Amygdala (tissue), 56 donors: ENCODE results near the gene NSF.
"Not testable (repeated sequence)": the region's sequence is repeated elsewhere in the genome, so short reads cannot be mapped to it uniquely, and the experiment has no call there.

Source experiments
- DNase-seq, 56 donors: peaks; one replicate each; lab custom pipeline; 2025; lab: John Stamatoyannopoulos, UW

NSF gene

GRCh38 chr17:46627452-46627851 is 37.0 kb downstream of the NSF start:
- DNase-seq: not testable (repeated sequence)

- DNase-seq: not testable (repeated sequence)
These were observed 38.4 kb downstream of the NSF start for GRCh38 chr17:46628753-46629436.

- DNase-seq: not testable (repeated sequence)
These were observed 41.7 kb downstream of the NSF start for GRCh38 chr17:46632146-46632545.

- not testable (repeated sequence) for DNase-seq
These were observed 44.4 kb downstream of the NSF start for GRCh38 chr17:46634844-46635243.

- not testable (repeated sequence) for DNase-seq
These were observed 51.6 kb downstream of the NSF start for GRCh38 chr17:46641861-46642656.

GRCh38 chr17:46647251-46647650 is 56.8 kb downstream of the NSF start:
- not testable (repeated sequence) for DNase-seq

GRCh38 chr17:46647688-46648278 is 57.3 kb downstream of the NSF start:
- DNase-seq: not testable (repeated sequence)

- DNase-seq: not testable (repeated sequence)
These were observed 58.8 kb downstream of the NSF start for GRCh38 chr17:46649246-46649645.

- DNase-seq: not testable (repeated sequence)
These were observed 61.7 kb downstream of the NSF start for GRCh38 chr17:46652024-46652643.

GRCh38 chr17:46658235-46658634 is 67.8 kb downstream of the NSF start:
- not testable (repeated sequence) for DNase-seq

- DNase-seq: not testable (repeated sequence)
These were observed 69.2 kb downstream of the NSF start for GRCh38 chr17:46659702-46660101.

- DNase-seq: not testable (repeated sequence)
These were observed 72.7 kb downstream of the NSF start for GRCh38 chr17:46663123-46663522.

GRCh38 chr17:46663552-46663951 is 73.1 kb downstream of the NSF start:
- DNase-seq: not testable (repeated sequence)

- DNase-seq: not testable (repeated sequence)
These were observed 75.5 kb downstream of the NSF start for GRCh38 chr17:46665969-46666368.

- not testable (repeated sequence) for DNase-seq
These were observed 80.3 kb downstream of the NSF start for GRCh38 chr17:46670789-46671188.

- DNase-seq: not testable (repeated sequence)
These were observed 82.3 kb downstream of the NSF start for GRCh38 chr17:46672777-46673176.

GRCh38 chr17:46677819-46678218 is 87.3 kb downstream of the NSF start:
- DNase-seq: not testable (repeated sequence)

- not testable (repeated sequence) for DNase-seq
These were observed 93.2 kb downstream of the NSF start for GRCh38 chr17:46683653-46684052.

GRCh38 chr17:46685284-46685683 is 94.8 kb downstream of the NSF start:
- peak in 1 of 56 donors; percentile 3 for DNase-seq

GRCh38 chr17:46692196-46692595 is 101.7 kb downstream of the NSF start:
- not testable (repeated sequence) for DNase-seq

- DNase-seq: not testable (repeated sequence)
These were observed 102.8 kb downstream of the NSF start for GRCh38 chr17:46693283-46693682.
